Esophagus muscularis mucosa (tissue), 4 donors: ENCODE data around the gene FANCI. TPM values are rescaled to one million over a fixed set of nuclear protein-coding genes. Genes with fewer than 3 reads are reported as not detected.

Source experiments
- DNase-seq: peaks from one replicate; pipeline ENCODE4 v3.0.0-alpha.2; 2017; ENCODE audit errors: extremely low spot score
- H3K27ac ChIP-seq, 4 donors: fragments of 200-600 bp; sonication (generic); replicated peaks in 1 of 4; 1 replicate in 3 of 4; 2 replicates in 1 of 4; pipeline ENCODE4 v1.5.1; 2016 to 2019; ENCODE audit warnings: mild to moderate bottlenecking in 1 of 4
- H3K27me3 ChIP-seq, 4 donors: fragments of 200-600 bp; sonication (generic); one replicate each; pipeline versions ENCODE4 v1.5.1 to v1.6.0; 2016 to 2019
- H3K36me3 ChIP-seq, 4 donors: fragments of 200-600 bp; sonication (generic); one replicate each; pipeline ENCODE4 v1.5.1; 2016 to 2019
- H3K4me1 ChIP-seq, 4 donors: fragments of 200-600 bp; sonication (generic); one replicate each; pipeline ENCODE4 v1.5.1; 2016 to 2019
- H3K4me3 ChIP-seq, 4 donors: fragments of 200-600 bp; sonication (generic); 1 replicate in 2 of 4; 2 replicates in 2 of 4; pipeline ENCODE4 v1.5.1; 2016 to 2019; ENCODE audit warnings: mild to moderate bottlenecking in 4 of 4, moderate library complexity in 1 of 4
- H3K9me3 ChIP-seq, 4 donors: fragments of 200-600 bp; sonication (generic); 1 replicate in 3 of 4; 2 replicates in 1 of 4; pipeline ENCODE4 v1.5.1; 2016 to 2019
- EP300 ChIP-seq: sonication (generic); formaldehyde crosslinking; IDR thresholded peaks from one replicate; pipeline ENCODE4 v1.6.1; 2017; ENCODE audit warnings: antibody characterized with exemption
- POLR2A ChIP-seq: fragments of 450-650 bp; IDR thresholded peaks from one replicate; pipeline ENCODE4 v1.6.1; 2017; ENCODE audit warnings: antibody characterized with exemption, moderate library complexity, mild to moderate bottlenecking, low read depth
- POLR2AphosphoS5 ChIP-seq, 2 donors: sonication (generic); formaldehyde crosslinking; IDR thresholded peaks; one replicate each; pipeline ENCODE4 v1.6.1; 2017; ENCODE audit warnings: antibody characterized with exemption in 2 of 2
- WGBS: methylation state at CpG from one replicate; pipeline ENCODE4 v1.1.5; 2018; 5-methylcytosine and 5-hydroxymethylcytosine counted together
- intact Hi-C: fragments of 100-400 bp; cut with DNase I; formaldehyde crosslinking; loops from one replicate; pipeline ENCODE4 v1.15.1; 2023
- total RNA-seq, 4 donors: library from RNA; depleted of rRNA; stranded (reverse); fragments of >200 nt; gene quantifications; one replicate each; pipeline versions ENCODE4 v1.1.0 to v1.2.1, GENCODE V29; 2016
- TF ChIP-seq, protein P1 (sequence below), 3 experiments: fragments of 200-600 bp in 2 of 3; fragments of 450-650 bp in 1 of 3; sonication (generic) in 2 of 3; IDR thresholded peaks; one replicate each; pipeline ENCODE4 v1.5.1; 2017 to 2019; ENCODE audit warnings: antibody characterized with exemption in 3 of 3, mild to moderate bottlenecking in 2 of 3, moderate library complexity in 1 of 3

The FANCI gene
- total RNA-seq, 4 donors from 2014 or later: 3.5 to 10.2 (median 4.0) TPM

DNA sequence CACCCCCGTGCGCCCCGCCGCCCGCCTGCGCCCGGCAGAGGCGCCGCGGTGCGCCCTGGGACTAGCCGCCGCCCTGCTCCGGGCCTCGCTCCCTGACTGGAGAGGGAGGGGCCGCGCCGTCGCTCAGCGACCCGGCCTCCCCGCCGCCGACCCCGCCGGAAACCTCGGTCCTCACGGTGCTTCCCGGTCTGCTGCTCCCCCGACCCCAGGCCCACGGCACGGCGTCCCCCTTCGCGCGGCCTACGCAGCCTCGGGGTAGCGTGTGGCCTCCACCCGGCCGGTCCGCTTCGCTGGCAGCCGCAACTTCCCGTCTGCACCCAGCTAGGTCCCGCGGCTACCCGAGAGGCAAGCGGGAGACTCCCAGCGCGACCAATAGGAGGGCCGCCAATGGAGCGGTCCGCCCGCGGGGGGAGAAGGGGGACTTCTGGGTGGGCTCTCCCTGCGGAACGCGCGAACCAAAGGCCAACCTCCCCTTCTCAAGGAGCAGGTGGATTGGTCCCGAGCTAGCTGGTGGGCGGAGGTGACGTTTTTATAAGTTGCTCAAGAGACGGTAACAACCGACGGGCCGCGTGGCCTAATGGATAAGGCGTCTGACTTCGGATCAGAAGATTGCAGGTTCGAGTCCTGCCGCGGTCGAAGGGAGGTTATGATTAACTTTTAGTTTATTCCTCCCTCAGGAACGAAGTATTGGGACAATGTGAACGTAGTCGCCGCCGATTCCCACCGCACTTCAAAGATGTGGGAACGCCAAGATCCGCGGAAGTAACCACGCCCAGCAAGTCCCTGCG is 90.9 kb downstream of the FANCI start, which contains the start of gene POLG:
TSS of gene POLG (minus strand) at position 315 of the 788 bp plus-strand sequence. CDS start 1,070 bp downstream, outside the sequence.
- intact Hi-C loops: loop anchor here (5.0 kb wide), 1 partner anchor 92 kb away; the partner anchor contains the start of gene FANCI
- H3K4me1 ChIP-seq: peaks cover 47 to 58% (median 53%) of the 10 kb centered on the region in 4 donors

DNA sequence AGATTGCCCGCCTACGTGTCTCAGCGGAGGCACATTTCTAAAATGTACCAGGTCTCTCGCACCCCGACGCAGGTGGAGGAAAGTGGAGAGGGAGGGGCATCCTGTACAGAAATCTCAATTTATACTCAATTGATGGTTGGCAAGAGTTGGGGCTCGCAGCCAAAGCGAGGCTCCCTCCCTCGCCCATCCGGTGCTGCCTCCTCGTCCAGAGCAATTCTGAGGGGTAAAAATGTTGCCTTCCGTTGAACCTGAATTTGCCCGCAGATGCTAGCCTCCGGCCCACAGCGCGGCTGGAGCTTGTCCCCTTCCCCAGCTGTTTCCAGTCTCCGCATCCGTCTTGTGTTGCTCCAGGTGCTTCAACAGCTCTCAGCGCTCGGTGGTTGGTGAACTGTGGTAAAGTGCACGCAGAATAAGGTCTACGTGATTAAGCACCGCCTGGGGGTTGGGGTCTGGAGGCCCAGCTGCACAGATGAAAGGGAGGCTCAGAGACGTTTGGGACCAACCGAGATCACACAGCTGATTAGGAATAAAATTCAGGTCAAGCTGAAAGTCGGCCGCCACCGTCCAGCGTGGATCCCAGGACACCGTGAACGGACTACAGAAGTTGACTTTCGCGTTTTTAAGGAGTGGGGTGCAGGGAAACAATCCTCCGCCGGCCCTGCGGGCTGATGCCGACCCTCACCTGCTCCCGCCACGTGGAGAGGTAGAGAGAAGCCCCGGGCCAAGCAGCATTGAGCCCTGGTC is 91.7 kb downstream of the FANCI start:
- Histone ChIP-seq H3K36me3 (peaks cover 9 to 31% (median 27%) of the 10 kb centered on the region in 4 donors), H3K4me3 (peak overlapping the region; percentile 70 to 94 (median 86)), H3K9me3 (no peaks in the 10 kb centered on the region), H3K27me3 (no peaks in the 10 kb centered on the region), H3K4me1 (peaks cover 39 to 51% (median 45%) of the 10 kb centered on the region in 4 donors), H3K27ac (peak overlapping the region; percentile 83 to 96 (median 92))
- TF ChIP-seq EP300 (no peak), POLR2AphosphoS5 (IDR thresholded peaks at IDR 0.05) (no peak), POLR2A (no peak)
- TF ChIP-seq, protein P1, sequence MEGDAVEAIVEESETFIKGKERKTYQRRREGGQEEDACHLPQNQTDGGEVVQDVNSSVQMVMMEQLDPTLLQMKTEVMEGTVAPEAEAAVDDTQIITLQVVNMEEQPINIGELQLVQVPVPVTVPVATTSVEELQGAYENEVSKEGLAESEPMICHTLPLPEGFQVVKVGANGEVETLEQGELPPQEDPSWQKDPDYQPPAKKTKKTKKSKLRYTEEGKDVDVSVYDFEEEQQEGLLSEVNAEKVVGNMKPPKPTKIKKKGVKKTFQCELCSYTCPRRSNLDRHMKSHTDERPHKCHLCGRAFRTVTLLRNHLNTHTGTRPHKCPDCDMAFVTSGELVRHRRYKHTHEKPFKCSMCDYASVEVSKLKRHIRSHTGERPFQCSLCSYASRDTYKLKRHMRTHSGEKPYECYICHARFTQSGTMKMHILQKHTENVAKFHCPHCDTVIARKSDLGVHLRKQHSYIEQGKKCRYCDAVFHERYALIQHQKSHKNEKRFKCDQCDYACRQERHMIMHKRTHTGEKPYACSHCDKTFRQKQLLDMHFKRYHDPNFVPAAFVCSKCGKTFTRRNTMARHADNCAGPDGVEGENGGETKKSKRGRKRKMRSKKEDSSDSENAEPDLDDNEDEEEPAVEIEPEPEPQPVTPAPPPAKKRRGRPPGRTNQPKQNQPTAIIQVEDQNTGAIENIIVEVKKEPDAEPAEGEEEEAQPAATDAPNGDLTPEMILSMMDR (IDR thresholded peaks at IDR 0.05): no peak
- intact Hi-C loops: no loop called here
- no peak for DNase-seq
- 7% methylated on average over 29 of the region's 40 CpGs for WGBS

More for the DNA sequence above, 90.9 kb downstream of the FANCI start, which contains the start of gene POLG:
- peak; percentile 100 for DNase-seq
- Histone ChIP-seq H3K36me3 (peaks cover 17 to 39% (median 35%) of the 10 kb centered on the region in 4 donors), H3K27ac (peak within 1 kb of the TSS; percentile 88 to 96 (median 94)), H3K4me3 (peak within 1 kb of the TSS; percentile 70 to 94 (median 86)), H3K27me3 (no peaks in the 10 kb centered on the region), H3K9me3 (no peaks in the 10 kb centered on the region)
- TF ChIP-seq POLR2A (peak; percentile 84), EP300 (no peak), POLR2AphosphoS5 (IDR thresholded peaks at IDR 0.05) (peak; percentile 93 to 98)
- TF ChIP-seq, protein P1 (IDR thresholded peaks at IDR 0.05): no peak
- 0% methylated on average over 25 of the region's 85 CpGs for WGBS

DNA sequence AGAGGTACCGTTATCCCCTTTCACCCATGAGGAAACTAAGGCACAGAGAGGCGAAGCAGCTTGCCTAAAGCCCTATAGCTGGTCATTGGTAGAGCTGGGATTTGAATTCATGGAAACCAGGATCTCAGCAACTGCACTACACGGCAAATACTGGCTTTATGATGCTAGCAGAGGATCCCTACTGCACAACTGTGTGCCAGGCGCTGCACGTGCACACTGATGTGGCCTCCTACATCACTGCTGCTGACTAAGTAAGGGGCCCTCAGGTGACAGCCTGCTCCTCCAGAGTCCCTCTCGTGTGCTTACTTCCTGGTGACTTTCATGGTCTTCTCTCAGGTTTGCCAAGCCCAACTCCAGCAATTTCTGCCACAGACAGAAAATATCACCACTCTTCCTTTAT is 94.3 kb downstream of the FANCI start:
- DNase-seq: no peak
- intact Hi-C loops: no loop called here
- Histone ChIP-seq H3K9me3 (no peaks in the 10 kb centered on the region), H3K36me3 (peaks cover 0 to 6% (median 4%) of the 10 kb centered on the region in 4 donors), H3K4me3 (no peak overlapping the region), H3K27me3 (peaks cover 0 to 4% (median 0%) of the 10 kb centered on the region in 4 donors), H3K27ac (no peak overlapping the region), H3K4me1 (peaks cover 16 to 25% (median 19%) of the 10 kb centered on the region in 4 donors)
- 87% methylated on average over 6 of the region's 6 CpGs for WGBS
- TF ChIP-seq, protein P1 (IDR thresholded peaks at IDR 0.05): no peak
- no peak for TF ChIP-seq POLR2AphosphoS5 (IDR thresholded peaks at IDR 0.05)
- TF ChIP-seq EP300: no peak
- TF ChIP-seq POLR2A: no peak

DNA sequence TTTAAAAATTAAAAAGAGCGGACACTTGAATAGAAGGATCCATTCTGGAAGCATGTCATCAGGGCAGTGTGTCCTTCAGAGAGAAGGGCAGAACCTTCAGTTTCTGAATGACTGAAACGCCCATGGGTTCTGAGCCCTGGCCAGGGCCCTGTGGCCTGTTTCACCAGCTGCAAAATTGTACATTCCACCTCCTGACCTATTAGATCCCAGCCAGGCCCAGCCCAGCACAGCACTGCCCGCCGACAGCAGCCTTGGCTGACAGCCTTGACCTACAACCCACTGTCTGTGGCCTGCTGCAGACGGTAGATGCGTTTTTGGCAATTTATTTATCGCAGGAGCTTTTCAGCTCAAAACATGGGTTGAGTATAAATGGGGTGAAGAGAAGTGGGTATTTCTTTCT is 96.8 kb downstream of the FANCI start:
- 57% methylated on average over 7 of the region's 7 CpGs for WGBS
- Histone ChIP-seq H3K36me3 (no peaks in the 10 kb centered on the region), H3K9me3 (no peaks in the 10 kb centered on the region), H3K4me3 (no peak overlapping the region), H3K27me3 (peaks cover 0 to 18% (median 0%) of the 10 kb centered on the region in 4 donors), H3K4me1 (peaks cover 3 to 7% (median 4%) of the 10 kb centered on the region in 4 donors), H3K27ac (no peak overlapping the region)
- no peak for TF ChIP-seq POLR2AphosphoS5 (IDR thresholded peaks at IDR 0.05)
- no peak for TF ChIP-seq POLR2A
- TF ChIP-seq, protein P1 (IDR thresholded peaks at IDR 0.05): no peak
- TF ChIP-seq EP300: no peak
- intact Hi-C loops: no loop called here
- no peak for DNase-seq
